Cardiac muscle cell (in vitro differentiated cells and primary cell): Measurements from ENCODE around the gene NFILZ. TPM values are rescaled to one million over a fixed set of nuclear protein-coding genes. Genes with fewer than 3 reads are reported as not detected.

ENCODE experiments used
- DNase-seq, 2 donors: peaks; one replicate each; pipeline versions ENCODE4 v3.0.0 to v3.0.0-alpha.2; 2010 to 2017; ENCODE audit warnings: low read depth in 1 of 2, low spot score in 1 of 2
- H3K27ac ChIP-seq: fragments of 200-600 bp; sonication (generic); 2 replicates; pipeline ENCODE4 v1.5.1; 2016
- H3K27me3 ChIP-seq: fragments of 200-600 bp; sonication (generic); 2 replicates; pipeline ENCODE4 v1.6.0; 2016; ENCODE audit warnings: control low read depth
- H3K36me3 ChIP-seq: fragments of 200-600 bp; sonication (generic); 2 replicates; pipeline ENCODE4 v1.5.1; 2016; ENCODE audit warnings: control low read depth
- H3K4me1 ChIP-seq: fragments of 200-600 bp; sonication (generic); 2 replicates; pipeline ENCODE4 v1.8.1; 2017; ENCODE audit warnings: low read depth, mild to moderate bottlenecking, mixed run types
- H3K4me3 ChIP-seq: fragments of 200-600 bp; sonication (generic); 2 replicates; pipeline ENCODE4 v1.5.1; 2016; ENCODE audit warnings: mild to moderate bottlenecking
- H3K9me3 ChIP-seq: fragments of 200-600 bp; sonication (generic); 2 replicates; pipeline ENCODE4 v1.5.1; 2017; ENCODE audit warnings: low read depth, mild to moderate bottlenecking, control low read depth
- polyA plus RNA-seq: library from polyadenylated mRNA; unstranded; fragments of >200 nt; fragmentation: Nextera tagmentation; extraction: Ambion mirVana; gene quantifications from 2 replicates; pipeline ENCODE4 v1.2.1, GENCODE V29; 2016
- total RNA-seq: library from RNA; depleted of rRNA; stranded (reverse); fragments of >200 nt; gene quantifications from 2 replicates; pipeline ENCODE4 v1.2.3, GENCODE V29; 2016
- TF ChIP-seq, protein P1 (sequence below): IDR thresholded peaks from 2 replicates; pipeline ENCODE4 v1.5.1; 2012; ENCODE audit warnings: low read depth, mild to moderate bottlenecking, low read length

NFILZ gene
- total and polyA plus RNA-seq, 2 experiments from 2014 or later, result not detected

DNA sequence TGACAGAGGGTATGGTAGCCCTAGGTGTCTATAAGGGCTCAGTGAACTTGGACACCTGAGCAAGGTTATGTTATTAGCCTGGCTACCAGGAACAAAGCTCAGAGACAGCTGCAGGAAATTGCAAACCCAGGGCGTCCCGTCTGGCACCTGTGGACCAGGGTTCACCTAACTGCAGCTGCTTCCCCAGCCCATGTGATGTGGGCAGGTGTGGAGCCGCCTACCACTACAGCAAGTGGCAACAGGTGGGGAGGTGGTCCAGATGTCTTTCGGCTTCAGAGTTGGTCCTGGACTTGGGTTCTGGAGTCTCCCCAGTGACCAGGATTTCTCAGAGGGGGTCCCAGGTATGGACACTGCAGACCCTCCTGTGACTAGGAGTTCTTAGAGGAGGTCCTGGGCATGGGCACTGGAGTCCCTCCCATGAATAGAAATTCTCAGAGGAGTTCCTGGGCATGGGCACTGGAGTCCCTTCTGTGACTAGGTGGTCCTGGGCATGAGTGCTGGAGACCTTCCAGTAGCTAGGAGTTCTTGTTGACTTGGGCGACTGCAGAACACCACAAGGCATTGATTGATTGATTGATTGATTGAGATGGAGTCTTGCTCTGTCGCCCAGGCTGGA lies 43.0 kb downstream of the NFILZ start:
- Histone ChIP-seq H3K9me3 (no peaks in the 10 kb centered on the region), H3K4me3 (no peak overlapping the region), H3K4me1 (no peaks in the 10 kb centered on the region), H3K27ac (no peak overlapping the region), H3K36me3 (no peaks in the 10 kb centered on the region), H3K27me3 (no peaks in the 10 kb centered on the region)
- no peak for DNase-seq
- TF ChIP-seq, protein P1, sequence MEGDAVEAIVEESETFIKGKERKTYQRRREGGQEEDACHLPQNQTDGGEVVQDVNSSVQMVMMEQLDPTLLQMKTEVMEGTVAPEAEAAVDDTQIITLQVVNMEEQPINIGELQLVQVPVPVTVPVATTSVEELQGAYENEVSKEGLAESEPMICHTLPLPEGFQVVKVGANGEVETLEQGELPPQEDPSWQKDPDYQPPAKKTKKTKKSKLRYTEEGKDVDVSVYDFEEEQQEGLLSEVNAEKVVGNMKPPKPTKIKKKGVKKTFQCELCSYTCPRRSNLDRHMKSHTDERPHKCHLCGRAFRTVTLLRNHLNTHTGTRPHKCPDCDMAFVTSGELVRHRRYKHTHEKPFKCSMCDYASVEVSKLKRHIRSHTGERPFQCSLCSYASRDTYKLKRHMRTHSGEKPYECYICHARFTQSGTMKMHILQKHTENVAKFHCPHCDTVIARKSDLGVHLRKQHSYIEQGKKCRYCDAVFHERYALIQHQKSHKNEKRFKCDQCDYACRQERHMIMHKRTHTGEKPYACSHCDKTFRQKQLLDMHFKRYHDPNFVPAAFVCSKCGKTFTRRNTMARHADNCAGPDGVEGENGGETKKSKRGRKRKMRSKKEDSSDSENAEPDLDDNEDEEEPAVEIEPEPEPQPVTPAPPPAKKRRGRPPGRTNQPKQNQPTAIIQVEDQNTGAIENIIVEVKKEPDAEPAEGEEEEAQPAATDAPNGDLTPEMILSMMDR, result no peak

DNA sequence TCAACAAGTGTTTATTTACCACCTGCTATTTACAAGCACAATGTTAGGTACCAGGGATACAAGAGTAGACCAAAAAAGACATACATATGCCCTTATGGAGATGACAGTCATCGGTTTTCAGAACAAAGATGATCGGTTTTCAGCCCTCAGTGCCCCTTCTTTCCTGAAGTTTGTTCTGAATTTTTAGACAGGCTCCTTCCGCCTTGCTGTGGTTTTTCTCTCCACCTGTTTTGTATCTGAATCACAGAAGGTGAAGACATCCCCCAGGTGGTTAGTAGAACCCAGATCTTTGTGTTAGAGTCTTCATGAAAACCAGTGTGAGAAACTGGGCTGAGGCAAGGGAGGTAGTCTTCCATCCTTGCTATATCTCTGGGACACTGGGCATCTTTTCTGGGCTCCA lies 44.6 kb downstream of the NFILZ start:
- Histone ChIP-seq H3K36me3 (no peaks in the 10 kb centered on the region), H3K27ac (no peak overlapping the region), H3K4me3 (no peak overlapping the region), H3K9me3 (no peaks in the 10 kb centered on the region), H3K4me1 (no peaks in the 10 kb centered on the region), H3K27me3 (no peaks in the 10 kb centered on the region)
- DNase-seq, result no peak
- TF ChIP-seq, protein P1, result no peak

DNA sequence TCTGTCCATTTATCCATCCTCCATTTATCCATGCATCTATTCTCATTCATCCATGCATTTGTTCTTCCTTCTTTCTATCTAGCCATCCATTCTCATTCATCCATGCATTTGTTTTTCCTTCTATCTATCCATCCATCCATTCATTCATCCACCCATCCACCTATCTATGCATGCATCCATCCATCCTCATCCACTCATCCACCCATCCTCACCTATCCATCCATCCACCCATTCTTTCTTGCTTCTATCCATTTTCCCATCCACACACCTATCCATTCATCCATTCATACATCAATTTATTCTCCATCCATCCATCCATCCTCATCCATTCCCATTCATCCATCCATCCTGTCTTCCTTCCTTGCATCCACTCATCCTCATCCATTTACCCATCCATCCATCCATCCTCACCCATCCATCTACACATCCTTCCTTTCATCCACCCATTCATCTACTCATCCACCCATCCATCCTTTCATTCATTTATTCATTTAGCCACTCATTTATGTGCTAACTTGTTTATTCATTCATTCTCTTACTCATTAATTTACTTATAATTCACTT lies 47.9 kb downstream of the NFILZ start:
- TF ChIP-seq, protein P1, result no peak
- H3K36me3 ChIP-seq, result no peaks in the 10 kb centered on the region
- no peak overlapping the region for H3K27ac ChIP-seq
- H3K4me3 ChIP-seq, result no peak overlapping the region
- H3K9me3 ChIP-seq, result no peaks in the 10 kb centered on the region
- no peaks in the 10 kb centered on the region for H3K4me1 ChIP-seq
- DNase-seq, result no peak
- H3K27me3 ChIP-seq, result no peaks in the 10 kb centered on the region

Other genes with a start within 250 kb of the NFILZ start
- 51.7 and 58.5 TPM in 2 replicates for gene RAB11B, start 240.3 kb upstream of the NFILZ start, total RNA-seq
- 221 and 286 TPM in 2 replicates for gene RAB11B, start 240.3 kb upstream of the NFILZ start, polyA plus RNA-seq
- 118 and 139 TPM in 2 replicates for gene MARCHF2, start 217.3 kb upstream of the NFILZ start, total RNA-seq
- gene MARCHF2, start 217.3 kb upstream of the NFILZ start, polyA plus RNA-seq, result 49.4 and 63.8 TPM in 2 replicates
- 79.1 and 103 TPM in 2 replicates for gene HNRNPM, start 185.7 kb upstream of the NFILZ start, total RNA-seq
- gene HNRNPM, start 185.7 kb upstream of the NFILZ start, polyA plus RNA-seq, result 106 and 246 TPM in 2 replicates
- gene PRAM1, start 128.0 kb upstream of the NFILZ start, total RNA-seq, result 0.33 and 1.2 TPM in 2 replicates
- 0.22 and 1.2 TPM in 2 replicates for gene PRAM1, start 128.0 kb upstream of the NFILZ start, polyA plus RNA-seq
- gene ZNF414, start 116.5 kb upstream of the NFILZ start, total RNA-seq, result 21.1 and 50.7 TPM in 2 replicates
- 64.2 and 82.2 TPM in 2 replicates for gene ZNF414, start 116.5 kb upstream of the NFILZ start, polyA plus RNA-seq
- gene MYO1F, start 53.2 kb upstream of the NFILZ start, total RNA-seq, result 0.03 and 0.18 TPM in 2 replicates
- gene MYO1F, start 53.2 kb upstream of the NFILZ start, polyA plus RNA-seq, result 1.5 and 5.1 TPM in 2 replicates
- 49.3 and 93.9 TPM in 2 replicates for gene ADAMTS10, start 19.9 kb upstream of the NFILZ start, total RNA-seq
- 27.7 and 35.6 TPM in 2 replicates for gene ADAMTS10, start 19.9 kb upstream of the NFILZ start, polyA plus RNA-seq
- not detected in 2 replicates for gene ACTL9, start 68.2 kb downstream of the NFILZ start, total RNA-seq
- gene ACTL9, start 68.2 kb downstream of the NFILZ start, polyA plus RNA-seq, result not detected in 2 replicates
- not detected in 2 replicates for gene OR2Z1, start 91.0 kb downstream of the NFILZ start, total RNA-seq
- gene OR2Z1, start 91.0 kb downstream of the NFILZ start, polyA plus RNA-seq, result not detected in 2 replicates
- gene ZNF558, start 201.7 kb downstream of the NFILZ start, total RNA-seq, result not detected in 2 replicates
- gene ZNF558, start 201.7 kb downstream of the NFILZ start, polyA plus RNA-seq, result not detected in 2 replicates
- gene MBD3L1, start 201.7 kb downstream of the NFILZ start, total RNA-seq, result not detected in 2 replicates
- gene MBD3L1, start 201.7 kb downstream of the NFILZ start, polyA plus RNA-seq, result not detected in 2 replicates